Measurements from ENCODE around the gene GNAQ. TPM values are rescaled to one million over a fixed set of nuclear protein-coding genes. Genes with fewer than 3 reads are reported as not detected.

The GNAQ gene
- total and polyA plus RNA-seq, 2 donors (not counting 1 experiment from before 2014, with no cell fraction given), result 0.60 to 1.4 TPM

DNA sequence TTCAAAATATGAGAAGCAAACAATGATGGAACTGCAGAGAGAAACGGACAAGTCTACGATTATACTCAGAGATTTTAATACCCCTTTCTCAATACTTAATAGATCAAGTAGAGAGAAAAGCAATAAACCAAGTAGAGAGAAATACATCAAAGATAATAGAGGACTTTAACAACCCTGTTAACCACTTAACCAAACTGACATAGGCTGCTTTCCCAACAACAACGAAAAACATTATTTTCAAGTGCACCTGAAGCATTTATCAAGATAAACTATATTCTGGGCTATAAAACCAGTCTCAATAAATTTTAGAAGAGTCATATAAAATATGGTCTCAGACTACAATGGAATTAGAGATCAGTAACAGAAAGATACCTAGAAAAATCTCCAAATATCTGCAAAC lies 67.4 kb downstream of the GNAQ start:
- peaks cover 38% of the 10 kb centered on the region for H3K27me3 Mint-ChIP-seq
- H3K4me3 ChIP-seq (ENCODE audit: control extremely low read depth in 1 of 5, extremely low read depth in 1 of 5, insufficient read depth in 1 of 5, low read depth in 2 of 5, low read length in 4 of 5), result no peak overlapping the region
- intact Hi-C loops (cut with micrococcal nuclease), result no loop called here
- ATAC-seq (ENCODE audit: low read depth) (no peak), DNase-seq (no peak)
- no peaks in the 10 kb centered on the region for H3K4me1 ChIP-seq (ENCODE audit: control insufficient read depth in 2 of 2, insufficient read depth in 2 of 2, low read length in 2 of 2)
- H3K36me3 ChIP-seq (replicated peaks in 1 of 2; ENCODE audit: control extremely low read depth in 1 of 2, control insufficient read depth in 1 of 2, extremely low read depth in 1 of 2, insufficient read depth in 2 of 2, low read length in 1 of 2), result no peaks in the 10 kb centered on the region
- H3K27ac Mint-ChIP-seq, result no peak overlapping the region
- WGBS (ENCODE audit: insufficient coverage), result no CpG with 5 or more reads among the region's 3 CpGs
- no peak overlapping the region for H3K27ac ChIP-seq (ENCODE audit: low read length in 2 of 2)
- H3K9ac ChIP-seq (ENCODE audit: low read length), result no peak overlapping the region
- ChIA-PET CTCF (no interaction called here), POLR2A (no interaction called here)
- no peaks in the 10 kb centered on the region for H3K4me1 Mint-ChIP-seq
- no peaks in the 10 kb centered on the region for H4K20me1 ChIP-seq (ENCODE audit: control insufficient read depth, insufficient read depth, low read length, poor library complexity, severe bottlenecking)
- H3K27me3 ChIP-seq (replicated peaks in 1 of 4; ENCODE audit: control extremely low read depth in 1 of 4, control insufficient read depth in 3 of 4, insufficient read depth in 4 of 4, low read length in 3 of 4), result peaks cover 0 to 6% (median 0%) of the 10 kb centered on the region in 4 experiments
- H3K79me2 ChIP-seq (ENCODE audit: control insufficient read depth, insufficient read depth, low read length), result no peaks in the 10 kb centered on the region
- no peak for TF ChIP-seq CTCF (IDR thresholded peaks at IDR 0.05)
- no peak for TF ChIP-seq EZH2 (IDR thresholded peaks at IDR 0.05; ENCODE audit: borderline replicate concordance, insufficient read depth, low read depth, low read length, poor library complexity, severe bottlenecking)
- H2AFZ ChIP-seq (ENCODE audit: insufficient read depth, low read depth, low read length, poor library complexity, severe bottlenecking), result no peak overlapping the region
- no peak overlapping the region for H3K4me3 Mint-ChIP-seq
- no peaks in the 10 kb centered on the region for H3K9me3 Mint-ChIP-seq (ENCODE audit: insufficient read depth)
- no peaks in the 10 kb centered on the region for H3K9me3 ChIP-seq (ENCODE audit: control extremely low read depth in 1 of 3, control insufficient read depth in 2 of 3, insufficient read depth in 1 of 3, low read length in 2 of 3)
- no peak overlapping the region for H3K4me2 ChIP-seq (replicated peaks; ENCODE audit: low read depth, low read length, poor library complexity, severe bottlenecking)

DNA sequence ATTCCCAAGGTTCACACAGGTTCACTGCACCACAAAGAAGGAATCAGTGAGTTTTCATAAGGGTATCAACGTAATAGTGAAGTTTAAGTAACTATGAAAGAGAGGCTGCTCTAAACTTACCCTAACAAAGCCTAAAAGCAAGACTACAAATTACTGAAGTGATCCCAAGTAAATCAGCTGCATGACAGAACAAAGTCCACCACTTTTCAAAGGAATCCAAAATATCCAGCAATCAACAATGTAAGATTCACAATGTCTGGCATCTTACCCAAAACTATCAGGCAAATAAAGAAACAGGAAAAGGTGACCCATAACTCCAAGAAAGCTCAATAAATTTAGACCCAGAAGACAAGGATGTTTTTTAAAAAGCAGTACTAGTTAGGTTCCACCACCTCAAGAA lies 70.1 kb downstream of the GNAQ start:
- Histone ChIP-seq H3K9me3 (ENCODE audit: control extremely low read depth in 1 of 3, control insufficient read depth in 2 of 3, insufficient read depth in 1 of 3, low read length in 2 of 3) (no peaks in the 10 kb centered on the region), H3K4me1 (ENCODE audit: control insufficient read depth in 2 of 2, insufficient read depth in 2 of 2, low read length in 2 of 2) (no peaks in the 10 kb centered on the region), H3K4me2 (replicated peaks; ENCODE audit: low read depth, low read length, poor library complexity, severe bottlenecking) (no peak overlapping the region), H3K27me3 (replicated peaks in 1 of 4; ENCODE audit: control extremely low read depth in 1 of 4, control insufficient read depth in 3 of 4, insufficient read depth in 4 of 4, low read length in 3 of 4) (peaks cover 0 to 5% (median 2%) of the 10 kb centered on the region in 4 experiments), H3K4me3 (ENCODE audit: control extremely low read depth in 1 of 5, extremely low read depth in 1 of 5, insufficient read depth in 1 of 5, low read depth in 2 of 5, low read length in 4 of 5) (no peak overlapping the region), H3K36me3 (replicated peaks in 1 of 2; ENCODE audit: control extremely low read depth in 1 of 2, control insufficient read depth in 1 of 2, extremely low read depth in 1 of 2, insufficient read depth in 2 of 2, low read length in 1 of 2) (no peaks in the 10 kb centered on the region), H4K20me1 (ENCODE audit: control insufficient read depth, insufficient read depth, low read length, poor library complexity, severe bottlenecking) (no peaks in the 10 kb centered on the region), H3K27ac (ENCODE audit: low read length in 2 of 2) (no peak overlapping the region), H2AFZ (ENCODE audit: insufficient read depth, low read depth, low read length, poor library complexity, severe bottlenecking) (no peak overlapping the region), H3K9ac (ENCODE audit: low read length) (no peak overlapping the region), H3K79me2 (ENCODE audit: control insufficient read depth, insufficient read depth, low read length) (no peaks in the 10 kb centered on the region)
- no CpG with 5 or more reads among the region's 1 CpG for WGBS (ENCODE audit: insufficient coverage)
- H3K27ac Mint-ChIP-seq, result no peak overlapping the region
- H3K4me1 Mint-ChIP-seq, result no peaks in the 10 kb centered on the region
- DNase-seq (no peak), ATAC-seq (ENCODE audit: low read depth) (no peak)
- ChIA-PET CTCF (no interaction called here), POLR2A (no interaction called here)
- no peak for TF ChIP-seq EZH2 (IDR thresholded peaks at IDR 0.05; ENCODE audit: borderline replicate concordance, insufficient read depth, low read depth, low read length, poor library complexity, severe bottlenecking)
- TF ChIP-seq CTCF (IDR thresholded peaks at IDR 0.05), result no peak
- H3K27me3 Mint-ChIP-seq, result peaks cover 35% of the 10 kb centered on the region
- H3K4me3 Mint-ChIP-seq, result no peak overlapping the region
- intact Hi-C loops (cut with micrococcal nuclease), result no loop called here
- no peaks in the 10 kb centered on the region for H3K9me3 Mint-ChIP-seq (ENCODE audit: insufficient read depth)

Measured in B cell (primary cell).